Measurements from ENCODE around the gene ZMIZ2. TPM values are rescaled to one million over a fixed set of nuclear protein-coding genes. Genes with fewer than 3 reads are reported as not detected.

The ZMIZ2 gene
- total RNA-seq, 2 donors from 2014 or later: 27.1 to 42.8 TPM

DNA sequence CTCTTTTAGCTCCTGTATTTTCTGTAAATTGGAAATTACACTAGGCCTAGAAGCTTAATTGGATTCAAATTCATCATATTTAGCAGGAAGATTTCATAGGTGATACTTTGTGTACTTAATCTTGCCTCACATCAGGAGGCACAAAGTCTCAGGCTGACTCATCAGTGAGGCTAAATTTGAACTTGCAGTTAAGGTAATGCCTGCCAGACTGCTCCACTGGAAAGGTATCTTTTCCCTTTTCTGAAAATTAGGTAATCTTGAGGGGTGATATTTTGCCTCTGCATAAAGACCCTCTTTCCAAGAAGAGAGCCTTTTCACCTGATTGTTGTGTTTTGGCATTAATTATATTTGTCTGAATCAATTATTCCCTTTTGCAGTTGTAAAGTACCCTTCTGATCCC, 62.4 kb downstream of the ZMIZ2 start:
- Histone ChIP-seq H3K4me3 (no peak overlapping the region), H3K27ac (no peak overlapping the region), H3K36me3 (no peaks in the 10 kb centered on the region), H3K4me1 (replicated peaks) (no peaks in the 10 kb centered on the region), H3K27me3 (replicated peaks; ENCODE audit: insufficient read depth) (no peaks in the 10 kb centered on the region), H3K9me3 (no peaks in the 10 kb centered on the region)
- TF ChIP-seq POLR2AphosphoS5 (IDR thresholded peaks at IDR 0.05): no peak
- no peak for TF ChIP-seq POLR2A (IDR thresholded peaks at IDR 0.05)
- TF ChIP-seq CTCF (IDR thresholded peaks at IDR 0.05): no peak
- intact Hi-C loops (cut with DNase I): no loop called here
- no peak for DNase-seq (ENCODE audit: low spot score)

- no peaks in the 10 kb centered on the region for H3K9me3 ChIP-seq
- H3K27me3 ChIP-seq (replicated peaks; ENCODE audit: insufficient read depth): no peaks in the 10 kb centered on the region
- H3K36me3 ChIP-seq: no peaks in the 10 kb centered on the region
- WGBS: 94% methylated on average over 6 of the region's 6 CpGs
- H3K27ac ChIP-seq: no peak overlapping the region
- no peak for DNase-seq (ENCODE audit: low spot score)
- H3K4me1 ChIP-seq (replicated peaks): no peaks in the 10 kb centered on the region
- intact Hi-C loops (cut with DNase I): no loop called here
- no peak overlapping the region for H3K4me3 ChIP-seq
- TF ChIP-seq POLR2AphosphoS5 (IDR thresholded peaks at IDR 0.05): no peak
Measured at GRCh38 chr7:44811571-44811970, 62.9 kb downstream of the ZMIZ2 start.

GRCh38 chr7:44814919-44815318, 66.3 kb downstream of the ZMIZ2 start:
- no peak overlapping the region for H3K27ac ChIP-seq
- no peaks in the 10 kb centered on the region for H3K27me3 ChIP-seq (replicated peaks; ENCODE audit: insufficient read depth)
- no peak overlapping the region for H3K4me3 ChIP-seq
- DNase-seq (ENCODE audit: low spot score): no peak
- intact Hi-C loops (cut with DNase I): no loop called here
- no peaks in the 10 kb centered on the region for H3K4me1 ChIP-seq (replicated peaks)
- TF ChIP-seq POLR2AphosphoS5 (IDR thresholded peaks at IDR 0.05) (no peak), CTCF (IDR thresholded peaks at IDR 0.05) (no peak), POLR2A (IDR thresholded peaks at IDR 0.05) (no peak)
- no peaks in the 10 kb centered on the region for H3K9me3 ChIP-seq
- 97% methylated on average over 2 of the region's 2 CpGs for WGBS
- H3K36me3 ChIP-seq: no peaks in the 10 kb centered on the region

- no peak for DNase-seq (ENCODE audit: low spot score)
- no peak overlapping the region for H3K27ac ChIP-seq
- no peak for TF ChIP-seq POLR2AphosphoS5 (IDR thresholded peaks at IDR 0.05)
- TF ChIP-seq POLR2A (IDR thresholded peaks at IDR 0.05): no peak
- TF ChIP-seq CTCF (IDR thresholded peaks at IDR 0.05): no peak
- H3K36me3 ChIP-seq: no peaks in the 10 kb centered on the region
- no peaks in the 10 kb centered on the region for H3K4me1 ChIP-seq (replicated peaks)
- no peaks in the 10 kb centered on the region for H3K9me3 ChIP-seq
- intact Hi-C loops (cut with DNase I): no loop called here
- H3K4me3 ChIP-seq: no peak overlapping the region
- no peaks in the 10 kb centered on the region for H3K27me3 ChIP-seq (replicated peaks; ENCODE audit: insufficient read depth)
- WGBS: 61% methylated on average over 2 of the region's 2 CpGs
Measured at GRCh38 chr7:44819292-44819691, 70.6 kb downstream of the ZMIZ2 start.

Other genes starting within 250 kb of the ZMIZ2 start
- gene NPC1L1, start 207.5 kb upstream of the ZMIZ2 start, total RNA-seq: under 1 TPM; 0.11 to 0.23 TPM
- gene DDX56, start 174.9 kb upstream of the ZMIZ2 start, total RNA-seq: 10 to 100 TPM; 52.9 to 60.6 TPM
- 100 to 1,000 TPM; 227 to 243 TPM for gene TMED4, start 166.6 kb upstream of the ZMIZ2 start, total RNA-seq
- 10 to 100 TPM; 70.4 to 96.9 TPM for gene OGDH, start 142.2 kb upstream of the ZMIZ2 start, total RNA-seq
- 1,000 to 10,000 TPM in 1 of 2 donors, 100 to 1,000 TPM in 1; 957 to 1,544 TPM for gene PPIA, start 47.8 kb downstream of the ZMIZ2 start, total RNA-seq
- gene H2AZ2, start 99.2 kb downstream of the ZMIZ2 start, total RNA-seq: 100 to 1,000 TPM; 111 to 146 TPM
- gene PURB, start 136.7 kb downstream of the ZMIZ2 start, total RNA-seq: 10 to 100 TPM; 21.9 to 22.0 TPM
- gene MYO1G, start 230.2 kb downstream of the ZMIZ2 start, total RNA-seq: 1 to 10 TPM; 1.9 to 2.7 TPM

Measured in prostate gland (tissue), 2 donors.